ENCODE results near the gene PHF12. TPM values are rescaled to one million over a fixed set of nuclear protein-coding genes. Genes with fewer than 3 reads are reported as not detected.

PHF12 gene
- total RNA-seq, 1 experiment from 2014 or later, result 29.1 TPM

GRCh38 chr17:28860363-28860808 lies 90.9 kb downstream of the PHF12 start:
- DNase-seq (ENCODE audit: low read depth), result no peak

GRCh38 chr17:28858801-28859355 lies 92.4 kb downstream of the PHF12 start:
- DNase-seq (ENCODE audit: low read depth), result no peak

GRCh38 chr17:28857905-28858800 lies 93.2 kb downstream of the PHF12 start:
- DNase-seq (ENCODE audit: low read depth), result no peak

- no peak for DNase-seq (ENCODE audit: low read depth)
Measured at GRCh38 chr17:28856028-28856574, 95.2 kb downstream of the PHF12 start.

GRCh38 chr17:28855336-28855679 lies 96.0 kb downstream of the PHF12 start:
- no peak for DNase-seq (ENCODE audit: low read depth)

Other genes starting within 250 kb of the PHF12 start
- gene PROCA1, start 239.6 kb downstream of the PHF12 start, total RNA-seq (2014; rRNA removed; shearing (Covaris generic)), result 0.21 and 0.23 TPM in 2 replicates
- 243 and 290 TPM in 2 replicates for gene RAB34, start 233.7 kb downstream of the PHF12 start, total RNA-seq (2014; rRNA removed; shearing (Covaris generic))
- gene RPL23A, start 231.5 kb downstream of the PHF12 start, total RNA-seq (2014; rRNA removed; shearing (Covaris generic)), result 697 and 1,346 TPM in 2 replicates
- gene TLCD1, start 225.3 kb downstream of the PHF12 start, total RNA-seq (2014; rRNA removed; shearing (Covaris generic)), result 1.3 and 2.4 TPM in 2 replicates
- 2.9 and 10.2 TPM in 2 replicates for gene NEK8, start 222.7 kb downstream of the PHF12 start, total RNA-seq (2014; rRNA removed; shearing (Covaris generic))
- 20.4 and 23.7 TPM in 2 replicates for gene TRAF4, start 207.5 kb downstream of the PHF12 start, total RNA-seq (2014; rRNA removed; shearing (Covaris generic))
- gene FAM222B, start 108.7 kb downstream of the PHF12 start, total RNA-seq (2014; rRNA removed; shearing (Covaris generic)), result 2.3 and 3.1 TPM in 2 replicates
- 26.4 and 38.4 TPM in 2 replicates for gene ERAL1, start 96.5 kb downstream of the PHF12 start, total RNA-seq (2014; rRNA removed; shearing (Covaris generic))
- 18.5 and 24.9 TPM in 2 replicates for gene FLOT2, start 53.8 kb downstream of the PHF12 start, total RNA-seq (2014; rRNA removed; shearing (Covaris generic))
- gene DHRS13, start 48.4 kb downstream of the PHF12 start, total RNA-seq (2014; rRNA removed; shearing (Covaris generic)), result 10.9 and 12.4 TPM in 2 replicates
- not detected in 2 replicates for gene SEZ6, start 54.5 kb upstream of the PHF12 start, total RNA-seq (2014; rRNA removed; shearing (Covaris generic))
- gene PIPOX, start 91.6 kb upstream of the PHF12 start, total RNA-seq (2014; rRNA removed; shearing (Covaris generic)), result 0.34 TPM in 1 of 2 replicates, not detected in the other
- gene MYO18A, start 228.9 kb upstream of the PHF12 start, total RNA-seq (2014; rRNA removed; shearing (Covaris generic)), result 11.9 and 20.1 TPM in 2 replicates

Data from Daoy (cell line).